GM12878 (cell line): ENCODE data around the gene PYGM. TPM values are rescaled to one million over a fixed set of nuclear protein-coding genes. Genes with fewer than 3 reads are reported as not detected.

Experiments used
- ATAC-seq: fragments of 200-7000 bp; cut with Tn5 transposase; 3 replicates; pipeline ENCODE4 v1.9.1; 2020; ENCODE audit warnings: mild to moderate bottlenecking, moderate library complexity
- BruUV-seq: library from RNA; stranded (reverse); fragments of 400-500 nt; replicated peaks from 2 replicates; lab custom pipeline; 2021; lab: Mats Ljungman, UMichigan
- CTCF ChIA-PET: fragments of 300-600 bp; sonication (Branson Sonifier 250); formaldehyde crosslinking; extraction: SDS; loops from one replicate; lab custom pipeline; 2021; ENCODE audit warnings: inconsistent platforms; lab: Yijun Ruan, JAX
- POLR2A ChIA-PET: fragments of 350-600 bp; formaldehyde crosslinking; extraction: SDS; loops from one replicate; lab custom pipeline; 2021; ENCODE audit warnings: inconsistent platforms; lab: Charles Lee
- RAD21 ChIA-PET: fragments of 300-600 bp; sonication (Branson Sonifier 250); formaldehyde crosslinking; loops from one replicate; lab custom pipeline; 2023; ENCODE audit warnings: antibody characterized with exemption; ENCODE audit not compliant: unreplicated experiment; lab: Charles Lee
- SMC1A ChIA-PET: fragments of 300-600 bp; sonication (Branson Sonifier 250); formaldehyde crosslinking; loops from one replicate; lab custom pipeline; 2023; ENCODE audit not compliant: unreplicated experiment, uncharacterized antibody; lab: Charles Lee
- DNase-seq: peaks from one replicate; pipeline ENCODE4 v3.0.0-alpha.2; 2011; ENCODE audit warnings: low read depth, low spot score
- FAIRE-seq: peaks from 3 replicates; lab custom pipeline; 2011; peaks lifted over from hg19 to GRCh38; lab: Jason Lieb, UNC
- H2AFZ ChIP-seq: 2 replicates; pipeline ENCODE4 v1.6.0; 2011; ENCODE audit warnings: low read depth, low read length, control low read depth; ENCODE audit not compliant: control insufficient read depth
- H3K27ac ChIP-seq: 2 replicates; pipeline ENCODE4 v1.5.1; 2011; ENCODE audit warnings: control low read depth; ENCODE audit not compliant: control insufficient read depth, insufficient read depth
- H3K27me3 ChIP-seq, 2 experiments: replicated peaks in 1 of 2; 2 replicates each; pipeline versions ENCODE4 v1.6.0 to v1.6.1; 2011; ENCODE audit warnings: low read length in 1 of 2; ENCODE audit not compliant: control insufficient read depth in 2 of 2, insufficient read depth in 2 of 2
- H3K36me3 ChIP-seq, 2 experiments: 2 replicates each; pipeline ENCODE4 v1.5.1; 2011; ENCODE audit warnings: low read length in 1 of 2; ENCODE audit not compliant: control insufficient read depth in 2 of 2, insufficient read depth in 2 of 2
- H3K4me1 ChIP-seq: 2 replicates; pipeline ENCODE4 v1.6.1; 2011; ENCODE audit warnings: mild to moderate bottlenecking, low read length, moderate library complexity, mixed read lengths; ENCODE audit not compliant: control insufficient read depth, insufficient read depth
- H3K4me2 ChIP-seq: 2 replicates; pipeline ENCODE4 v1.6.0; 2011; ENCODE audit warnings: control low read depth; ENCODE audit not compliant: control insufficient read depth, insufficient read depth
- H3K4me3 ChIP-seq: fragments of 200-600 bp; sonication (generic); 2 replicates; pipeline ENCODE4 v1.5.1; 2016
- H3K79me2 ChIP-seq: 2 replicates; pipeline ENCODE4 v1.6.0; 2011; ENCODE audit warnings: low read length; ENCODE audit not compliant: control insufficient read depth, insufficient read depth
- H3K9ac ChIP-seq: 2 replicates; pipeline ENCODE4 v1.8.0; 2011; ENCODE audit warnings: low read length, control low read depth, mixed read lengths; ENCODE audit not compliant: control insufficient read depth, insufficient read depth
- H3K9me3 ChIP-seq: replicated peaks from 3 replicates; pipeline ENCODE4 v1.5.1; 2011; ENCODE audit warnings: mild to moderate bottlenecking, low read length; ENCODE audit not compliant: control insufficient read depth, insufficient read depth
- H4K20me1 ChIP-seq: 2 replicates; pipeline ENCODE4 v1.6.0; 2011; ENCODE audit not compliant: control insufficient read depth, insufficient read depth
- CEBPB ChIP-seq, 2 experiments: fragments of 150-350 bp in 1 of 2; IDR thresholded peaks; 2 replicates each; pipeline ENCODE4 v1.6.1; 2012 to 2014; ENCODE audit warnings: low read depth in 2 of 2, low read length in 2 of 2, borderline replicate concordance in 1 of 2, inconsistent platforms in 1 of 2
- CHD4 ChIP-seq: fragments of 200-600 bp; sonication (generic); IDR thresholded peaks from 2 replicates; pipeline ENCODE4 v1.6.1; 2016; ENCODE audit warnings: mild to moderate bottlenecking
- FOXK2 ChIP-seq: fragments of 450-650 bp; IDR thresholded peaks from 2 replicates; pipeline ENCODE4 v1.6.1; 2017; ENCODE audit warnings: mild to moderate bottlenecking, moderate library complexity
- HDAC6 ChIP-seq: fragments of 200-600 bp; sonication (generic); IDR thresholded peaks from one replicate; pipeline ENCODE4 v1.8.0; 2017; ENCODE audit warnings: antibody characterized with exemption; ENCODE audit not compliant: unreplicated experiment
- JUNB ChIP-seq: IDR thresholded peaks from 2 replicates; pipeline ENCODE4 v1.6.1; 2016; ENCODE audit warnings: antibody characterized with exemption, mild to moderate bottlenecking
- MTA2 ChIP-seq: fragments of 450-650 bp; IDR thresholded peaks from 2 replicates; pipeline ENCODE4 v1.6.1; 2016; ENCODE audit warnings: low read depth, mild to moderate bottlenecking, moderate library complexity
- RUNX3 ChIP-seq: IDR thresholded peaks from 2 replicates; pipeline ENCODE4 v1.6.1; 2012; ENCODE audit warnings: low read length, inconsistent platforms
- SP1 ChIP-seq: IDR thresholded peaks from one replicate; pipeline ENCODE4 v1.6.1; 2011; ENCODE audit warnings: low read depth, low read length
- ZNF217 ChIP-seq: fragments of 450-650 bp; IDR thresholded peaks from 2 replicates; pipeline ENCODE4 v1.6.1; 2017; ENCODE audit warnings: antibody characterized with exemption, mild to moderate bottlenecking
- WGBS: methylation state at CpG from one replicate; pipeline ENCODE4 v1.1.6; 2016; ENCODE audit warnings: low lambda C conversion rate; ENCODE audit not compliant: insufficient replicate concordance, insufficient coverage; ENCODE audit errors: missing lambda C conversion rate; 5-methylcytosine and 5-hydroxymethylcytosine counted together
- in situ Hi-C: fragments of 300-500 bp; cut with MboI; formaldehyde crosslinking; loops from 9 replicates; pipeline ENCODE4 v1.14.3; 2018; ENCODE audit warnings: mixed read lengths
- intact Hi-C: fragments of 100-400 bp; cut with micrococcal nuclease; formaldehyde crosslinking; loops from one replicate; pipeline ENCODE4 v1.14.2; 2022; ENCODE audit not compliant: unreplicated experiment
- polyA plus RNA-seq, 11 experiments: library from polyadenylated mRNA; depleted of rRNA in 4 of 11; unstranded in 6 of 11; stranded (reverse) in 5 of 11; fragments of >200 nt; fragmentation: Nextera tagmentation in 4 of 11; fragmentation: Illumina TruSeq in 1 of 11; extraction: Ambion mirVana in 4 of 11; extraction: Trizol in 1 of 11; gene quantifications; 1 replicate in 1 of 11; 2 replicates in 10 of 11; pipeline versions ENCODE4 v1.2.1 to v1.2.3, GENCODE V29; 2011 to 2016; ENCODE audit warnings: inconsistent platforms in 2 of 11, missing spikeins in 2 of 11, low read depth in 1 of 11
- total RNA-seq, 4 experiments: library from RNA; depleted of rRNA in 3 of 4; stranded (reverse); fragments of >200 nt in 3 of 4; fragmentation: Illumina TruSeq in 1 of 4; extraction: Trizol in 1 of 4; gene quantifications; 2 replicates each; pipeline versions ENCODE4 v1.2.1 to v1.2.3, GENCODE V29; 2013 to 2021
- TF ChIP-seq, protein P1 (sequence below): IDR thresholded peaks from 2 replicates; pipeline ENCODE4 v1.6.1; 2012; ENCODE audit warnings: mild to moderate bottlenecking, low read depth, low read length
- TF ChIP-seq, protein P2 (sequence below): IDR thresholded peaks from 2 replicates; pipeline ENCODE4 v1.6.1; 2011; ENCODE audit warnings: borderline replicate concordance, low read depth, mild to moderate bottlenecking, moderate library complexity, low read length; ENCODE audit not compliant: insufficient read depth, poor library complexity, severe bottlenecking
- TF ChIP-seq, protein P3 (sequence below): fragments of 450-650 bp; IDR thresholded peaks from 2 replicates; pipeline ENCODE4 v1.6.1; 2017; ENCODE audit warnings: low read depth, mild to moderate bottlenecking, moderate library complexity

PYGM gene
- total and polyA plus RNA-seq, 10 of the 15 experiments (the other 5 are each of a cell fraction or from before 2014, with no cell fraction given) = 0.04 to 3.7 (median 0.27) TPM; not detected in 1

GRCh38 chr11:64754124-64754918 is 5.5 kb downstream of the PYGM start (continued):
- TF ChIP-seq, protein P1, sequence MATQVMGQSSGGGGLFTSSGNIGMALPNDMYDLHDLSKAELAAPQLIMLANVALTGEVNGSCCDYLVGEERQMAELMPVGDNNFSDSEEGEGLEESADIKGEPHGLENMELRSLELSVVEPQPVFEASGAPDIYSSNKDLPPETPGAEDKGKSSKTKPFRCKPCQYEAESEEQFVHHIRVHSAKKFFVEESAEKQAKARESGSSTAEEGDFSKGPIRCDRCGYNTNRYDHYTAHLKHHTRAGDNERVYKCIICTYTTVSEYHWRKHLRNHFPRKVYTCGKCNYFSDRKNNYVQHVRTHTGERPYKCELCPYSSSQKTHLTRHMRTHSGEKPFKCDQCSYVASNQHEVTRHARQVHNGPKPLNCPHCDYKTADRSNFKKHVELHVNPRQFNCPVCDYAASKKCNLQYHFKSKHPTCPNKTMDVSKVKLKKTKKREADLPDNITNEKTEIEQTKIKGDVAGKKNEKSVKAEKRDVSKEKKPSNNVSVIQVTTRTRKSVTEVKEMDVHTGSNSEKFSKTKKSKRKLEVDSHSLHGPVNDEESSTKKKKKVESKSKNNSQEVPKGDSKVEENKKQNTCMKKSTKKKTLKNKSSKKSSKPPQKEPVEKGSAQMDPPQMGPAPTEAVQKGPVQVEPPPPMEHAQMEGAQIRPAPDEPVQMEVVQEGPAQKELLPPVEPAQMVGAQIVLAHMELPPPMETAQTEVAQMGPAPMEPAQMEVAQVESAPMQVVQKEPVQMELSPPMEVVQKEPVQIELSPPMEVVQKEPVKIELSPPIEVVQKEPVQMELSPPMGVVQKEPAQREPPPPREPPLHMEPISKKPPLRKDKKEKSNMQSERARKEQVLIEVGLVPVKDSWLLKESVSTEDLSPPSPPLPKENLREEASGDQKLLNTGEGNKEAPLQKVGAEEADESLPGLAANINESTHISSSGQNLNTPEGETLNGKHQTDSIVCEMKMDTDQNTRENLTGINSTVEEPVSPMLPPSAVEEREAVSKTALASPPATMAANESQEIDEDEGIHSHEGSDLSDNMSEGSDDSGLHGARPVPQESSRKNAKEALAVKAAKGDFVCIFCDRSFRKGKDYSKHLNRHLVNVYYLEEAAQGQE = no peak

DNA sequence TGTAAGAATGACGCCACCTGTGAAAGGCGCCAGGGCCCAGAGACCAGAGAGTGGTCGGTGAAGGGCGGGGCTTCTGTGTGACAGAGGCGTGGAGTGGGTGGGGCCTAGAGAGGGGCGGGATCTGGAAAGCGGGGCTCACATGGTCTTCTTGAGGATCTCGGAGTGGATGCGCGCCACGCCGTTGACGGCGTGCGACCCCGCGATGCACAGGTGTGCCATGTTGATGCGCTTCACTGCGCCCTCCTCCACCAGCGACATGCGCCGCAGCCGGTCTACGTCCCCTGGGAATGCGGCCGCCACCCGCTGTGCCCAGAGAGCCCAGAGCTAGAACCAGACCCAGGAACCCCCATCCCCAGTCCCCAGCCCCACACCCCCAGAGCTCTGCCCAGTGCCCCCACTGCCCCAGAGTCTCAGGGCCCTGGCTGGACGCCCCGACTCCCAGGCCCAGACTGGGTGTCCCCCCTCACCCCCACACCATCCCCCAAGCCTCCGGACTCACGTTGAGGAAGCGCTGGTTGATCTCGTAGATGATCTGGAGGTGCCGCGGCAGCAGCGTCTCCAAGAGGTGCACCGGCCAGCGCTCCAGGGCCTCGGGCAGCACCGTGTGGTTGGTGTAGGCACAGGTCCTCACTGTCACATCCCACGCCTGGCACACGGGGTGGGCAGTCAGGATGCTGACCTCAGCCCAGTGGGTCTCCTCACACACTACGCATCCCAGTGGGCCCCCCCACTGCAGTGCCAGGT is 6.2 kb downstream of the PYGM start:
- in situ Hi-C loops = no loop called here
- Histone ChIP-seq H3K27ac (no peak overlapping the region), H3K27me3 (no peaks in the 10 kb centered on the region), H3K36me3 (no peaks in the 10 kb centered on the region), H4K20me1 (no peaks in the 10 kb centered on the region), H3K4me1 (no peaks in the 10 kb centered on the region), H3K9me3 (no peaks in the 10 kb centered on the region), H3K79me2 (no peaks in the 10 kb centered on the region), H2AFZ (no peak overlapping the region), H3K9ac (no peak overlapping the region), H3K4me3 (no peak overlapping the region), H3K4me2 (no peak overlapping the region)
- SMC1A ChIA-PET = no interaction called here
- POLR2A ChIA-PET = no interaction called here
- 82% methylated on average over 35 of the region's 43 CpGs for WGBS
- FAIRE-seq (no peak), ATAC-seq (no peak), DNase-seq (no peak)
- RAD21 ChIA-PET = no interaction called here
- CTCF ChIA-PET = no interaction called here
- BruUV-seq = no TSS peak
- intact Hi-C loops = no loop called here
- no peak for TF ChIP-seq RUNX3
- no peak for TF ChIP-seq ZNF217
- TF ChIP-seq, protein P2, sequence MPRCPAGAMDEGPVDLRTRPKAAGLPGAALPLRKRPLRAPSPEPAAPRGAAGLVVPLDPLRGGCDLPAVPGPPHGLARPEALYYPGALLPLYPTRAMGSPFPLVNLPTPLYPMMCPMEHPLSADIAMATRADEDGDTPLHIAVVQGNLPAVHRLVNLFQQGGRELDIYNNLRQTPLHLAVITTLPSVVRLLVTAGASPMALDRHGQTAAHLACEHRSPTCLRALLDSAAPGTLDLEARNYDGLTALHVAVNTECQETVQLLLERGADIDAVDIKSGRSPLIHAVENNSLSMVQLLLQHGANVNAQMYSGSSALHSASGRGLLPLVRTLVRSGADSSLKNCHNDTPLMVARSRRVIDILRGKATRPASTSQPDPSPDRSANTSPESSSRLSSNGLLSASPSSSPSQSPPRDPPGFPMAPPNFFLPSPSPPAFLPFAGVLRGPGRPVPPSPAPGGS = no peak
- TF ChIP-seq HDAC6 = no peak
- TF ChIP-seq FOXK2 = no peak
- no peak for TF ChIP-seq CEBPB (IDR thresholded peaks at IDR 0.05; ENCODE audit: borderline replicate concordance in 1 of 2, low read depth in 2 of 2, low read length in 2 of 2)
- TF ChIP-seq JUNB = no peak
- TF ChIP-seq, protein P3, sequence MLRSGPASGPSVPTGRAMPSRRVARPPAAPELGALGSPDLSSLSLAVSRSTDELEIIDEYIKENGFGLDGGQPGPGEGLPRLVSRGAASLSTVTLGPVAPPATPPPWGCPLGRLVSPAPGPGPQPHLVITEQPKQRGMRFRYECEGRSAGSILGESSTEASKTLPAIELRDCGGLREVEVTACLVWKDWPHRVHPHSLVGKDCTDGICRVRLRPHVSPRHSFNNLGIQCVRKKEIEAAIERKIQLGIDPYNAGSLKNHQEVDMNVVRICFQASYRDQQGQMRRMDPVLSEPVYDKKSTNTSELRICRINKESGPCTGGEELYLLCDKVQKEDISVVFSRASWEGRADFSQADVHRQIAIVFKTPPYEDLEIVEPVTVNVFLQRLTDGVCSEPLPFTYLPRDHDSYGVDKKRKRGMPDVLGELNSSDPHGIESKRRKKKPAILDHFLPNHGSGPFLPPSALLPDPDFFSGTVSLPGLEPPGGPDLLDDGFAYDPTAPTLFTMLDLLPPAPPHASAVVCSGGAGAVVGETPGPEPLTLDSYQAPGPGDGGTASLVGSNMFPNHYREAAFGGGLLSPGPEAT = no peak
- no peak for TF ChIP-seq MTA2
- TF ChIP-seq SP1 = no peak
- TF ChIP-seq CHD4 = no peak
